CD4-positive, alpha-beta T cell treated with Interleukin-4 for 1 hour (primary cell): ENCODE data around the gene DMRT1.
A peak's percentile ranks its signal among the peaks of the same experiment; 100 is the strongest.

Source experiments
- DNase-seq, 2 donors: peaks; one replicate each; pipeline ENCODE4 v3.0.0-alpha.2; 2020 to 2022

Gene DMRT1

DNA sequence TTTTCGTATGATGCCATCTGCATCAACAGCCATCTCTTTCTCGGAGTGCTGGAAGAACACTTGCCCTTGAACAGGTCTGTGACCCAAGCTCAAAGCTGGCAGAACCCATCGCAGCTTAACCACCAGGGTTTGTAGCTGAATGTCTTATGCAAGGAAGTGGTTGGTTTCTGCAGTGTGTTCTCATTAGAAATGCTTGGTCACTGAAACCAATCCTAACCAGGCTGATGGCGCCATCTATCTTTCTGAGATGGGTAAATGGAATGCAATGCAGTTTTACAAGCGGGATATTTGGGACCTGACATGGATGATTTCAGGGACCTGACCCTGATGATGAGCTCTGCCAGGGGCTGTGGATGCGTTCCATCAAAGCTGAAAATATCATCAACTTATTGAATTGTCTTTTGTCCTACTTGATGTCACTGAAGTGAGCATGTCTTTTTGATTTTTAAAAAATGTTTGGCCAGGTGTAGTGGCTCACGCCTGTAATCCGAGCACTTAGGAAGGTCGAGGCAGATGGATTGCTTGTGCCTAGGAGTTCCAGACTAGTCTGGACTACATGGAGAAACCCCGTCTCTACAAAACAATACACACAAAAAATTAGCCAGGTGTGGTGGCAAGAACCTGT lies 163.7 kb downstream of the DMRT1 start:
- peak in 1 of 2 donors; percentile 13 for DNase-seq

GRCh38 chr9:1007312-1007711 lies 165.8 kb downstream of the DMRT1 start:
- no peak for DNase-seq

DNA sequence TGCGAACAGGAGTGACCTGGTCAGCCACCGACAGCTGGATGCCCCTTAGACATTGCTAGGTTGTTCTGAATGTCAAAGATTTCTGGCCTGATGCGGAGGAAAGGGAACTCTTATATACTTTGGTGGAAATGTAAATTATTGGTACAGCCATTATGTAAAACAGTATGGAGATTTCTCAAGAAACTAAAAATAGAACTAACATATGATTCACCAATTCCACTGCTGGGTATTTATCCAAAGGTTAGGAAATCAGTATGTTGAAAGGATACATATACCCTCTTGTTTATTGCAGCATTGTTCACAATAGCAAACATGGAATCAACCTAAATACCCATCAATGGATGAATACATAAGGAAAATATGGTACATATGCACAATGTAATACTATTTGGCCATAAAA lies 166.7 kb downstream of the DMRT1 start:
- DNase-seq, result no peak

- peak; percentile 70 to 72 for DNase-seq
Observed at GRCh38 chr9:1009101-1009707, 167.7 kb downstream of the DMRT1 start.

DNA sequence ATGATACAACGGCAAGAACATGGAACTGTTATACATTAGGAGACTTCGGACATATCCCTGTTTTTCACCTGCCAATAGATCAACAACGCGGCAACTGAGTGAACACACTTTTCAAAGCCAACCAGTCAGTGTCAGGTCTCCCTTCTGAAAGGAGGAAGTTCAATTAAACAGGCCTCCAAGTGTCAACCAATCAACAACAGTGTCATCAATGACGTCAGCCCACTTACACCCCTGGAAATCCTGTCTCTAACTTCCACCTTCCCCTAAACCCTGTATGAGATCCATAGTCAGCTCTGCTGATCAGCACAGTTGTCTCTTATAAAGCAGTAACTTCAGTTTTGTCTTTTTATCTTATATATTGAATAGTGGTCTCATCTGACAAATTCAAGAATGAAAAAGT lies 171.5 kb downstream of the DMRT1 start:
- DNase-seq, result no peak

GRCh38 chr9:1014225-1014624 lies 172.7 kb downstream of the DMRT1 start:
- no peak for DNase-seq

DNA sequence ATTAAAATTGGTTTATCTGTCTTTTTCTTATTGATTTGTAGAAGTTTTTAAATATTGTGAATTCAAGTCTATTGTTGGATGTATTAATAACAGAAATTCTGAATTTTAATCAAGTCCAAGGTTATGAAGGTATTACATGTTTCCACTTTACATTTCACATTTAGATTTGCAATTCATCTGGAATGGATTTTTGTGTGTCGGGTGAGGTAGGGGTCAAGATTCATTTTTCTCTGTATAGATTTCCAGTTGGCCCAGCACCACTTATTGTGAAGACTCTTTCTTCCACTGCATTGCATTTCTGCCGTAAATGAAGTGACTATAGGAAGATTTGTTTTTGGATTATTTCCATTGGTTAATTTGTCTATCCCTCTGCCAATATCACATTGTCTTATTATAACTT lies 173.1 kb downstream of the DMRT1 start:
- no peak for DNase-seq

GRCh38 chr9:1018121-1018520 lies 176.6 kb downstream of the DMRT1 start:
- no peak for DNase-seq
